Transverse colon (tissue), 4 donors: ENCODE measurements around the gene FOXP1. TPM values are rescaled to one million over a fixed set of nuclear protein-coding genes. Genes with fewer than 3 reads are reported as not detected.
"Not testable (repeated sequence)": the region's sequence is repeated elsewhere in the genome, so short reads cannot be mapped to it uniquely, and the experiment has no call there.

Experiments
- DNase-seq: peaks from one replicate; pipeline ENCODE4 v3.0.0-alpha.2; 2019
- H3K27ac ChIP-seq, 4 donors: fragments of 200-600 bp; sonication (generic); 2 replicates each; pipeline ENCODE4 v1.5.1; 2016 to 2018; ENCODE audit warnings: inconsistent platforms in 4 of 4
- H3K27me3 ChIP-seq: fragments of 200-600 bp; sonication (generic); 2 replicates; pipeline ENCODE4 v1.5.1; 2017; ENCODE audit warnings: inconsistent platforms
- H3K36me3 ChIP-seq, 4 donors: fragments of 200-600 bp; sonication (generic); 2 replicates each; pipeline ENCODE4 v1.5.1; 2017 to 2019; ENCODE audit warnings: inconsistent platforms in 4 of 4
- H3K4me1 ChIP-seq, 4 donors: fragments of 200-600 bp; sonication (generic); 2 replicates each; pipeline ENCODE4 v1.5.1; 2017 to 2020; ENCODE audit warnings: inconsistent platforms in 4 of 4
- H3K4me3 ChIP-seq, 4 donors: fragments of 200-600 bp; sonication (generic); 1 replicate in 1 of 4; 2 replicates in 3 of 4; pipeline versions ENCODE4 v1.5.1 to v1.6.1; 2017 to 2019; ENCODE audit warnings: inconsistent platforms in 4 of 4
- H3K9me3 ChIP-seq, 2 donors: fragments of 200-600 bp; sonication (generic); 2 replicates each; pipeline ENCODE4 v1.5.1; 2017 to 2019; ENCODE audit warnings: inconsistent platforms in 2 of 2
- CTCF ChIP-seq, 5 experiments: fragments of 200-600 bp in 3 of 5; fragments of 450-650 bp in 2 of 5; sonication (generic) in 3 of 5; IDR thresholded peaks; 1 replicate in 2 of 5; 2 replicates in 3 of 5; pipeline ENCODE4 v1.5.1; 2016 to 2017; ENCODE audit warnings: antibody characterized with exemption in 5 of 5, inconsistent platforms in 3 of 5, mild to moderate bottlenecking in 2 of 5, moderate library complexity in 1 of 5
- EP300 ChIP-seq: sonication (generic); formaldehyde crosslinking; IDR thresholded peaks from one replicate; pipeline ENCODE4 v1.6.1; 2017; ENCODE audit warnings: antibody characterized with exemption, low read depth
- POLR2A ChIP-seq: fragments of 450-650 bp; IDR thresholded peaks from one replicate; pipeline ENCODE4 v1.6.1; 2016; ENCODE audit warnings: antibody characterized with exemption, mild to moderate bottlenecking, moderate library complexity
- POLR2AphosphoS5 ChIP-seq, 3 donors: sonication (generic); formaldehyde crosslinking; IDR thresholded peaks; one replicate each; pipeline ENCODE4 v1.6.1; 2016; ENCODE audit warnings: antibody characterized with exemption in 3 of 3
- WGBS, 2 donors: methylation state at CpG; one replicate each; pipeline ENCODE4 v1.1.5; 2018; ENCODE audit warnings: low coverage in 1 of 2; 5-methylcytosine and 5-hydroxymethylcytosine counted together
- in situ Hi-C, 4 donors: fragments of 200-750 bp; cut with MboI; loops; one replicate each; pipeline versions ENCODE4 v1.15.0 to v1.15.1; 2017; ENCODE audit warnings: low sequenced_read_pairs in 3 of 4, low pct_ligation_motif_present in 1 of 4, low pct_unique_long_range_greater_than_20kb in 1 of 4
- intact Hi-C: fragments of 100-400 bp; cut with DNase I; formaldehyde crosslinking; loops from one replicate; pipeline ENCODE4 v1.15.1; 2023; ENCODE audit warnings: low total_unique reads
- total RNA-seq, 4 donors: library from RNA; depleted of rRNA; stranded (reverse); fragments of >200 nt; gene quantifications; one replicate each; pipeline ENCODE4 v1.1.0, GENCODE V29; 2016

The FOXP1 gene
- total RNA-seq, 4 donors from 2014 or later: 102 to 260 (median 150) TPM

DNA sequence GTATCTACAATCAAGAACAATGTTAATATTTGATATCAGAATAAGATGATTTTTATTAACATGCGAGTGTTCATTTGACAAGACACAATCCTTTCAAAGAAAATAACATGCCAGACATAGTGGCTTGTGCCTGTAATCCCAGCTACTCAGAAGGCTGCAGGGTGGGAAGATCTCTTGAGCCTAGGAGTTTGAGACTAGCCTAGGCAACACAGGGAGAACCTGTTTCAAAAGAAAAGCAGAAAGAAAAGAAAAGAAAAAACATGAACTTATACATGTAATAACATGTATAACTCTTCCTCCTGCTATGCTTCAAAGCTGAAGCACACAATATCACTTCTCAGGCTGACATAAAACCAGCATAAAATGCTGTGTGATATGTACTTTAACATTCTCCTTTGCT, 253.7 kb downstream of the FOXP1 start:
- TF ChIP-seq POLR2AphosphoS5 (IDR thresholded peaks at IDR 0.05): no peak
- TF ChIP-seq EP300: no peak
- TF ChIP-seq CTCF (IDR thresholded peaks at IDR 0.05): no peak
- TF ChIP-seq POLR2A: no peak
- Histone ChIP-seq H3K27ac (no peak overlapping the region), H3K36me3 (peaks cover 0 to 3% (median 0%) of the 10 kb centered on the region in 4 donors), H3K27me3 (no peaks in the 10 kb centered on the region), H3K9me3 (peaks cover 0 to 3% of the 10 kb centered on the region in 2 donors), H3K4me1 (peaks cover 0 to 15% (median 13%) of the 10 kb centered on the region in 4 donors), H3K4me3 (no peak overlapping the region)
- DNase-seq: no peak
- in situ Hi-C loops (no loop called here), intact Hi-C loops (no loop called here)
- WGBS, 2 donors: 100% methylated on average over 1 of the region's 1 CpG

GRCh38 chr3:71328926-71329325, 254.6 kb downstream of the FOXP1 start:
- Histone ChIP-seq H3K27ac (no peak overlapping the region), H3K36me3 (peaks cover 0 to 3% (median 0%) of the 10 kb centered on the region in 4 donors), H3K27me3 (no peaks in the 10 kb centered on the region), H3K4me3 (no peak overlapping the region), H3K4me1 (peaks cover 0 to 15% (median 13%) of the 10 kb centered on the region in 4 donors), H3K9me3 (peaks cover 0 to 3% of the 10 kb centered on the region in 2 donors)
- WGBS, 2 donors: 93% methylated on average over 8 of the region's 8 CpGs; no CpG with 5 or more reads in 1 of the 2 donors
- no peak for DNase-seq
- in situ Hi-C loops (no loop called here), intact Hi-C loops (no loop called here)
- TF ChIP-seq POLR2AphosphoS5 (IDR thresholded peaks at IDR 0.05): no peak
- TF ChIP-seq EP300: no peak
- TF ChIP-seq POLR2A: no peak
- no peak for TF ChIP-seq CTCF (IDR thresholded peaks at IDR 0.05)

GRCh38 chr3:71327936-71328335, 255.6 kb downstream of the FOXP1 start:
- Histone ChIP-seq H3K36me3 (peaks cover 0 to 3% (median 0%) of the 10 kb centered on the region in 4 donors), H3K27ac (no peak overlapping the region), H3K4me3 (no peak overlapping the region), H3K4me1 (peaks cover 0 to 15% (median 13%) of the 10 kb centered on the region in 4 donors), H3K9me3 (peaks cover 0 to 3% of the 10 kb centered on the region in 2 donors), H3K27me3 (no peaks in the 10 kb centered on the region)
- no peak for TF ChIP-seq CTCF (IDR thresholded peaks at IDR 0.05)
- TF ChIP-seq POLR2A: no peak
- TF ChIP-seq EP300: no peak
- TF ChIP-seq POLR2AphosphoS5 (IDR thresholded peaks at IDR 0.05): no peak
- intact Hi-C loops (no loop called here), in situ Hi-C loops (no loop called here)
- WGBS, 2 donors: 69 to 77% methylated on average over 4 of the region's 4 CpGs
- no peak for DNase-seq

- TF ChIP-seq POLR2A (no peak), EP300 (no peak), CTCF (IDR thresholded peaks at IDR 0.05) (no peak), POLR2AphosphoS5 (IDR thresholded peaks at IDR 0.05) (no peak)
- Histone ChIP-seq H3K27ac (no peak overlapping the region), H3K9me3 (peaks cover 0 to 3% of the 10 kb centered on the region in 2 donors), H3K4me3 (no peak overlapping the region), H3K36me3 (no peaks in the 10 kb centered on the region), H3K4me1 (peaks cover 0 to 15% (median 13%) of the 10 kb centered on the region in 4 donors), H3K27me3 (no peaks in the 10 kb centered on the region)
- in situ Hi-C loops (no loop called here), intact Hi-C loops (no loop called here)
- WGBS, 2 donors: 48 to 58% methylated on average over 3 of the region's 3 CpGs
- no peak for DNase-seq
Measured at GRCh38 chr3:71325715-71326114, 257.8 kb downstream of the FOXP1 start.

DNA sequence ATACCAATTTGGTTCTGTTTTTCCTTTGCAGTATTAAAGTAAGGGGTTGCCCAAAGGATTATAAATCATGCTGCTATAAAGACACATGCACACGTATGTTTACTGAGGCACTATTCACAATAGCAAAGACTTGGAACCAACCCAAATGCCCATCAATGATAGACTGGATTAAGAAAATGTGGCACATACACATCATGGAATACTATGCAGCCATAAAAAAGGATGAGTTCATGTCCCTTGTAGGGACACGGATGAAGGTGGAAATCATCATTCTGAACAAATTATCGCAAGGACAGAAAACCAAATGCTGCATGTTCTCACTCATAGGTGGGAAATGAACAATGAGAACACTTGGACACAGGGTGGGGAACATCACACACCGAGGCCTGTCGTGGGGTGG, 259.3 kb downstream of the FOXP1 start:
- H3K9me3 ChIP-seq, H3K27ac ChIP-seq, DNase-seq, H3K4me3 ChIP-seq, H3K27me3 ChIP-seq, H3K36me3 ChIP-seq, intact Hi-C loops: not testable (repeated sequence)
- H3K4me1 ChIP-seq: peaks cover 0 to 15% (median 13%) of the 10 kb centered on the region in 4 donors
- in situ Hi-C loops: loop anchor here in 1 of 4 donors (25.0 kb wide), 1 partner anchor 263 kb away; the partner anchor contains the start of gene FOXP1
- WGBS, 2 donors: 75 to 77% methylated on average over 1 to 5 of the region's 5 CpGs
